ENCODE data around the gene ACOT8. TPM values are rescaled to one million over a fixed set of nuclear protein-coding genes. Genes with fewer than 3 reads are reported as not detected.
A peak's percentile ranks its signal among the peaks of the same experiment; 100 is the strongest.

ACOT8 gene
- total and polyA plus RNA-seq, 9 of the 15 experiments (the other 6 are each of a cell fraction or from before 2014, with no cell fraction given): 8.2 to 46.7 (median 20.7) TPM

DNA sequence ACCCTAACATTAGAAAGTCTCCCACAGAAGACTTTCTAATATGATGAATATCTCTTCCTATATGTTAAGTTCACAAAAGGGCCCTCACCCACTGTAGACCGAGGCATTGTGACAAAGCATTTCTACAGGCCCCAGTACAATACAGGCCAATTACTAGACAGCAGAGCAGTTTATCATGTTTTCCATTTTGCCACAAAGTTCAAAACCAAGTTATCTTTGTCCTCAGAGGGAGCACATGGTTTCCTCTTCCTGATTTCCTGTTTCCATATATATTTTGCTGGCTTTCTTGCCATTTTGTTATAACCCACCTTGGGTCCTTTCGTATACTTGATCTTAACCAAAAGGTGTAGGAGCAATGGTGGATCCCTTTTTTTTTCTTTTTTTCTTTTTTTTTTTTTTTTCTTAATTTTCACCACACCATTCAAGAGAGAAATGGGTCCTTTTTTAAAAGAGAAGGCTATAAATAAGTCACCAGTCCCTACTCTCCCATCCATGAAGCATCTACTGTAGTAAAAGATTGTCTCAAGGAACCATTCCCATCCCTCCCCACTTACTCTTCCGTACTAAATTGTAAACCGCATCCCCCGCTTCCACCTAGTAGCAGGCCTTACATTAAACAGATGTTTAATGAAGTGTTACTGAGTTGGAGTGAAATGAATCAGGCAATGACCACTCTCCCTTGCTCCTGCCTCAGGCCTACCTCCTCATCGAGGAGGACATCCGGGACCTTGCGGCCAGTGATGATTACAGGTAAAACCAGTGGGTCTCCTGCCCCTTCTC, 46.8 kb downstream of the ACOT8 start (continued):
- TF ChIP-seq TGIF2 (CRISPR knock-in tag; IDR thresholded peaks at IDR 0.05) (no peak), CBX5 (IDR thresholded peaks at IDR 0.05; ENCODE audit: borderline replicate concordance, low read depth) (no peak), FOXK2 (conservative IDR thresholded peaks at IDR 0.05 in 1 of 2, IDR thresholded peaks at IDR 0.05 in 1 of 2; ENCODE audit: low read depth in 2 of 2) (peak in 1 of 2 experiments; percentile 33; a peak in 1 of 4 replicates), ETV5 (CRISPR knock-in tag; IDR thresholded peaks at IDR 0.05; ENCODE audit: low read depth) (no peak), RHOXF2B (CRISPR knock-in tag; conservative IDR thresholded peaks at IDR 0.05) (no peak), CBFA2T2 (conservative IDR thresholded peaks at IDR 0.05) (no peak; the same call in 1 of the 2 replicates), JUNB (CRISPR knock-in tag; conservative IDR thresholded peaks at IDR 0.05) (no peak)
- TF ChIP-seq, protein P1, sequence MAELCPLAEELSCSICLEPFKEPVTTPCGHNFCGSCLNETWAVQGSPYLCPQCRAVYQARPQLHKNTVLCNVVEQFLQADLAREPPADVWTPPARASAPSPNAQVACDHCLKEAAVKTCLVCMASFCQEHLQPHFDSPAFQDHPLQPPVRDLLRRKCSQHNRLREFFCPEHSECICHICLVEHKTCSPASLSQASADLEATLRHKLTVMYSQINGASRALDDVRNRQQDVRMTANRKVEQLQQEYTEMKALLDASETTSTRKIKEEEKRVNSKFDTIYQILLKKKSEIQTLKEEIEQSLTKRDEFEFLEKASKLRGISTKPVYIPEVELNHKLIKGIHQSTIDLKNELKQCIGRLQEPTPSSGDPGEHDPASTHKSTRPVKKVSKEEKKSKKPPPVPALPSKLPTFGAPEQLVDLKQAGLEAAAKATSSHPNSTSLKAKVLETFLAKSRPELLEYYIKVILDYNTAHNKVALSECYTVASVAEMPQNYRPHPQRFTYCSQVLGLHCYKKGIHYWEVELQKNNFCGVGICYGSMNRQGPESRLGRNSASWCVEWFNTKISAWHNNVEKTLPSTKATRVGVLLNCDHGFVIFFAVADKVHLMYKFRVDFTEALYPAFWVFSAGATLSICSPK (IDR thresholded peaks at IDR 0.05; ENCODE audit: borderline replicate concordance): no peak
- TF ChIP-seq, protein P2, sequence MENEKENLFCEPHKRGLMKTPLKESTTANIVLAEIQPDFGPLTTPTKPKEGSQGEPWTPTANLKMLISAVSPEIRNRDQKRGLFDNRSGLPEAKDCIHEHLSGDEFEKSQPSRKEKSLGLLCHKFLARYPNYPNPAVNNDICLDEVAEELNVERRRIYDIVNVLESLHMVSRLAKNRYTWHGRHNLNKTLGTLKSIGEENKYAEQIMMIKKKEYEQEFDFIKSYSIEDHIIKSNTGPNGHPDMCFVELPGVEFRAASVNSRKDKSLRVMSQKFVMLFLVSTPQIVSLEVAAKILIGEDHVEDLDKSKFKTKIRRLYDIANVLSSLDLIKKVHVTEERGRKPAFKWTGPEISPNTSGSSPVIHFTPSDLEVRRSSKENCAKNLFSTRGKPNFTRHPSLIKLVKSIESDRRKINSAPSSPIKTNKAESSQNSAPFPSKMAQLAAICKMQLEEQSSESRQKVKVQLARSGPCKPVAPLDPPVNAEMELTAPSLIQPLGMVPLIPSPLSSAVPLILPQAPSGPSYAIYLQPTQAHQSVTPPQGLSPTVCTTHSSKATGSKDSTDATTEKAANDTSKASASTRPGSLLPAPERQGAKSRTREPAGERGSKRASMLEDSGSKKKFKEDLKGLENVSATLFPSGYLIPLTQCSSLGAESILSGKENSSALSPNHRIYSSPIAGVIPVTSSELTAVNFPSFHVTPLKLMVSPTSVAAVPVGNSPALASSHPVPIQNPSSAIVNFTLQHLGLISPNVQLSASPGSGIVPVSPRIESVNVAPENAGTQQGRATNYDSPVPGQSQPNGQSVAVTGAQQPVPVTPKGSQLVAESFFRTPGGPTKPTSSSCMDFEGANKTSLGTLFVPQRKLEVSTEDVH (IDR thresholded peaks at IDR 0.05; ENCODE audit: low read depth, partially characterized antibody): no peak
- TF ChIP-seq, protein P3, sequence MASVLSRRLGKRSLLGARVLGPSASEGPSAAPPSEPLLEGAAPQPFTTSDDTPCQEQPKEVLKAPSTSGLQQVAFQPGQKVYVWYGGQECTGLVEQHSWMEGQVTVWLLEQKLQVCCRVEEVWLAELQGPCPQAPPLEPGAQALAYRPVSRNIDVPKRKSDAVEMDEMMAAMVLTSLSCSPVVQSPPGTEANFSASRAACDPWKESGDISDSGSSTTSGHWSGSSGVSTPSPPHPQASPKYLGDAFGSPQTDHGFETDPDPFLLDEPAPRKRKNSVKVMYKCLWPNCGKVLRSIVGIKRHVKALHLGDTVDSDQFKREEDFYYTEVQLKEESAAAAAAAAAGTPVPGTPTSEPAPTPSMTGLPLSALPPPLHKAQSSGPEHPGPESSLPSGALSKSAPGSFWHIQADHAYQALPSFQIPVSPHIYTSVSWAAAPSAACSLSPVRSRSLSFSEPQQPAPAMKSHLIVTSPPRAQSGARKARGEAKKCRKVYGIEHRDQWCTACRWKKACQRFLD (CRISPR knock-in tag; IDR thresholded peaks at IDR 0.05): peak; percentile 68
- TF ChIP-seq, protein P4, sequence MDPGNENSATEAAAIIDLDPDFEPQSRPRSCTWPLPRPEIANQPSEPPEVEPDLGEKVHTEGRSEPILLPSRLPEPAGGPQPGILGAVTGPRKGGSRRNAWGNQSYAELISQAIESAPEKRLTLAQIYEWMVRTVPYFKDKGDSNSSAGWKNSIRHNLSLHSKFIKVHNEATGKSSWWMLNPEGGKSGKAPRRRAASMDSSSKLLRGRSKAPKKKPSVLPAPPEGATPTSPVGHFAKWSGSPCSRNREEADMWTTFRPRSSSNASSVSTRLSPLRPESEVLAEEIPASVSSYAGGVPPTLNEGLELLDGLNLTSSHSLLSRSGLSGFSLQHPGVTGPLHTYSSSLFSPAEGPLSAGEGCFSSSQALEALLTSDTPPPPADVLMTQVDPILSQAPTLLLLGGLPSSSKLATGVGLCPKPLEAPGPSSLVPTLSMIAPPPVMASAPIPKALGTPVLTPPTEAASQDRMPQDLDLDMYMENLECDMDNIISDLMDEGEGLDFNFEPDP (CRISPR knock-in tag; IDR thresholded peaks at IDR 0.05): no peak
- TF ChIP-seq, protein P5, sequence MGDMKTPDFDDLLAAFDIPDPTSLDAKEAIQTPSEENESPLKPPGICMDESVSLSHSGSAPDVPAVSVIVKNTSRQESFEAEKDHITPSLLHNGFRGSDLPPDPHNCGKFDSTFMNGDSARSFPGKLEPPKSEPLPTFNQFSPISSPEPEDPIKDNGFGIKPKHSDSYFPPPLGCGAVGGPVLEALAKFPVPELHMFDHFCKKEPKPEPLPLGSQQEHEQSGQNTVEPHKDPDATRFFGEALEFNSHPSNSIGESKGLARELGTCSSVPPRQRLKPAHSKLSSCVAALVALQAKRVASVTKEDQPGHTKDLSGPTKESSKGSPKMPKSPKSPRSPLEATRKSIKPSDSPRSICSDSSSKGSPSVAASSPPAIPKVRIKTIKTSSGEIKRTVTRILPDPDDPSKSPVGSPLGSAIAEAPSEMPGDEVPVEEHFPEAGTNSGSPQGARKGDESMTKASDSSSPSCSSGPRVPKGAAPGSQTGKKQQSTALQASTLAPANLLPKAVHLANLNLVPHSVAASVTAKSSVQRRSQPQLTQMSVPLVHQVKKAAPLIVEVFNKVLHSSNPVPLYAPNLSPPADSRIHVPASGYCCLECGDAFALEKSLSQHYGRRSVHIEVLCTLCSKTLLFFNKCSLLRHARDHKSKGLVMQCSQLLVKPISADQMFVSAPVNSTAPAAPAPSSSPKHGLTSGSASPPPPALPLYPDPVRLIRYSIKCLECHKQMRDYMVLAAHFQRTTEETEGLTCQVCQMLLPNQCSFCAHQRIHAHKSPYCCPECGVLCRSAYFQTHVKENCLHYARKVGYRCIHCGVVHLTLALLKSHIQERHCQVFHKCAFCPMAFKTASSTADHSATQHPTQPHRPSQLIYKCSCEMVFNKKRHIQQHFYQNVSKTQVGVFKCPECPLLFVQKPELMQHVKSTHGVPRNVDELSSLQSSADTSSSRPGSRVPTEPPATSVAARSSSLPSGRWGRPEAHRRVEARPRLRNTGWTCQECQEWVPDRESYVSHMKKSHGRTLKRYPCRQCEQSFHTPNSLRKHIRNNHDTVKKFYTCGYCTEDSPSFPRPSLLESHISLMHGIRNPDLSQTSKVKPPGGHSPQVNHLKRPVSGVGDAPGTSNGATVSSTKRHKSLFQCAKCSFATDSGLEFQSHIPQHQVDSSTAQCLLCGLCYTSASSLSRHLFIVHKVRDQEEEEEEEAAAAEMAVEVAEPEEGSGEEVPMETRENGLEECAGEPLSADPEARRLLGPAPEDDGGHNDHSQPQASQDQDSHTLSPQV (IDR thresholded peaks at IDR 0.05): peak; percentile 85

Measured in K562 (cell line).